GM06990 (cell line): ENCODE measurements around the gene CLEC5A.

Experiments used
- DNase-seq: peaks from one replicate; pipeline ENCODE4 v3.0.0-alpha.2; 2011; ENCODE audit not compliant: insufficient read length; ENCODE audit errors: extremely low read depth
- H3K27me3 ChIP-seq: replicated peaks from 2 replicates; pipeline ENCODE4 v1.6.0; 2011; ENCODE audit warnings: low read length; ENCODE audit not compliant: control insufficient read depth, insufficient read depth
- H3K36me3 ChIP-seq: 2 replicates; pipeline ENCODE4 v1.5.1; 2011; ENCODE audit warnings: low read length; ENCODE audit not compliant: control insufficient read depth, insufficient read depth
- H3K4me3 ChIP-seq: replicated peaks from 2 replicates; pipeline ENCODE4 v1.5.1; 2011; ENCODE audit warnings: low read depth, mild to moderate bottlenecking, control low read depth, low read length
- TF ChIP-seq, protein P1 (sequence below): IDR thresholded peaks from 2 replicates; pipeline ENCODE4 v1.5.1; 2011; ENCODE audit warnings: low read length, control low read depth, mild to moderate bottlenecking, inconsistent platforms; ENCODE audit not compliant: insufficient read depth, poor library complexity, severe bottlenecking

CLEC5A gene

GRCh38 chr7:141877365-141877764, 69.4 kb downstream of the CLEC5A start:
- DNase-seq: no peak
- no peaks in the 10 kb centered on the region for H3K36me3 ChIP-seq
- no peaks in the 10 kb centered on the region for H3K27me3 ChIP-seq
- H3K4me3 ChIP-seq: no peak overlapping the region
- TF ChIP-seq, protein P1, sequence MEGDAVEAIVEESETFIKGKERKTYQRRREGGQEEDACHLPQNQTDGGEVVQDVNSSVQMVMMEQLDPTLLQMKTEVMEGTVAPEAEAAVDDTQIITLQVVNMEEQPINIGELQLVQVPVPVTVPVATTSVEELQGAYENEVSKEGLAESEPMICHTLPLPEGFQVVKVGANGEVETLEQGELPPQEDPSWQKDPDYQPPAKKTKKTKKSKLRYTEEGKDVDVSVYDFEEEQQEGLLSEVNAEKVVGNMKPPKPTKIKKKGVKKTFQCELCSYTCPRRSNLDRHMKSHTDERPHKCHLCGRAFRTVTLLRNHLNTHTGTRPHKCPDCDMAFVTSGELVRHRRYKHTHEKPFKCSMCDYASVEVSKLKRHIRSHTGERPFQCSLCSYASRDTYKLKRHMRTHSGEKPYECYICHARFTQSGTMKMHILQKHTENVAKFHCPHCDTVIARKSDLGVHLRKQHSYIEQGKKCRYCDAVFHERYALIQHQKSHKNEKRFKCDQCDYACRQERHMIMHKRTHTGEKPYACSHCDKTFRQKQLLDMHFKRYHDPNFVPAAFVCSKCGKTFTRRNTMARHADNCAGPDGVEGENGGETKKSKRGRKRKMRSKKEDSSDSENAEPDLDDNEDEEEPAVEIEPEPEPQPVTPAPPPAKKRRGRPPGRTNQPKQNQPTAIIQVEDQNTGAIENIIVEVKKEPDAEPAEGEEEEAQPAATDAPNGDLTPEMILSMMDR: no peak
